GM12865 (cell line): Measurements from ENCODE around the gene PLA2G15.

Experiments used
- DNase-seq: peaks from one replicate; pipeline ENCODE4 v3.0.0; 2010; ENCODE audit warnings: low read depth
- H3K4me3 ChIP-seq: 2 replicates; pipeline ENCODE4 v1.5.1; 2011; ENCODE audit warnings: mild to moderate bottlenecking, low read depth, low read length, control low read depth
- TF ChIP-seq, protein P1 (sequence below): IDR thresholded peaks from 2 replicates; pipeline ENCODE4 v1.5.1; 2011; ENCODE audit warnings: low read length, control low read depth, low read depth, inconsistent platforms; ENCODE audit not compliant: insufficient read depth; ENCODE audit errors: missing control alignments

PLA2G15 gene

DNA sequence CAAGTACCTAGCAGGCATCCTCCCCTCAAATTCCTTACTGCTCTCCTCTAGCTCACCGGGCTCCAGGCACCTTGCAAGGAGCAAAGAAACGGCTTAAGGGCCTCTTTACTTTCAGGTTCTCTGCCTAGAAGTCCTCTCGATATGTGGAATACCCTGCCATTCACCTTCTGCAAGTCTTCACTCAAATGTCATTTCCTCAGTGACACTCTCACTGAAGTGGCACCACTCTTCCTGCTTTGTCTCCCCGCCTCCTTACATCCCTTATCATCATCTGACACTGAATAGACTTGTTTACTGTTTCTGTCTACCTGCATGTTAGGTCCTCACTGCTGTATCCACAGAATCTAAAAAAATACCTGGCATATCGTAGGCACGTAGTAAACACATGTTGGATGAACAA, 64.6 kb downstream of the PLA2G15 start:
- peak; percentile 42 for DNase-seq
- peak overlapping the region; percentile 89 for H3K4me3 ChIP-seq
- TF ChIP-seq, protein P1, sequence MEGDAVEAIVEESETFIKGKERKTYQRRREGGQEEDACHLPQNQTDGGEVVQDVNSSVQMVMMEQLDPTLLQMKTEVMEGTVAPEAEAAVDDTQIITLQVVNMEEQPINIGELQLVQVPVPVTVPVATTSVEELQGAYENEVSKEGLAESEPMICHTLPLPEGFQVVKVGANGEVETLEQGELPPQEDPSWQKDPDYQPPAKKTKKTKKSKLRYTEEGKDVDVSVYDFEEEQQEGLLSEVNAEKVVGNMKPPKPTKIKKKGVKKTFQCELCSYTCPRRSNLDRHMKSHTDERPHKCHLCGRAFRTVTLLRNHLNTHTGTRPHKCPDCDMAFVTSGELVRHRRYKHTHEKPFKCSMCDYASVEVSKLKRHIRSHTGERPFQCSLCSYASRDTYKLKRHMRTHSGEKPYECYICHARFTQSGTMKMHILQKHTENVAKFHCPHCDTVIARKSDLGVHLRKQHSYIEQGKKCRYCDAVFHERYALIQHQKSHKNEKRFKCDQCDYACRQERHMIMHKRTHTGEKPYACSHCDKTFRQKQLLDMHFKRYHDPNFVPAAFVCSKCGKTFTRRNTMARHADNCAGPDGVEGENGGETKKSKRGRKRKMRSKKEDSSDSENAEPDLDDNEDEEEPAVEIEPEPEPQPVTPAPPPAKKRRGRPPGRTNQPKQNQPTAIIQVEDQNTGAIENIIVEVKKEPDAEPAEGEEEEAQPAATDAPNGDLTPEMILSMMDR = no peak

DNA sequence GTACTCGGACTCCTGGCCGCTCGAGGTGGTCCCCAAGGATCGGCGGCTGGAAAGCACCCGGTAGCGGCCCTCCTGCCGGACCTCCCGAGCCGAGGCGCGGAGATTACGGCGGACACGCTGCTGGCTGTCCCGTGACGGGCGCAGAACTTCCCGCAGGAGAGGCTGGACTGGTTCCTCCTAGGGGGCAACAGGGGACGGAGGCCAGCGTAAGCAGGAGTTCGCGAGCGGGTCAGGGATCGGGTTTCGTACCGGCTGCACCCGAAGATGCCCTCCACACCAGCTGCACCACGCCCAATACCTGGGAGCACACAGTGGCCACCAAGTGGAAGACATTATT, 65.2 kb downstream of the PLA2G15 start:
- no peak for DNase-seq
- peak overlapping the region; percentile 89 for H3K4me3 ChIP-seq
- TF ChIP-seq, protein P1 = no peak
